Inflammatory macrophage treated with lipopolysaccharide for 4 hours (primary cell): Measurements from ENCODE around the gene RASD1.
"Not testable (repeated sequence)": the region's sequence is repeated elsewhere in the genome, so short reads cannot be mapped to it uniquely, and the experiment has no call there.

Experiments
- DNase-seq: peaks from one replicate; pipeline ENCODE4 v3.0.0-alpha.2; 2020

Gene RASD1

GRCh38 chr17:17495536-17496188 lies 533 bp downstream of the RASD1 start:
- DNase-seq: no peak

DNA sequence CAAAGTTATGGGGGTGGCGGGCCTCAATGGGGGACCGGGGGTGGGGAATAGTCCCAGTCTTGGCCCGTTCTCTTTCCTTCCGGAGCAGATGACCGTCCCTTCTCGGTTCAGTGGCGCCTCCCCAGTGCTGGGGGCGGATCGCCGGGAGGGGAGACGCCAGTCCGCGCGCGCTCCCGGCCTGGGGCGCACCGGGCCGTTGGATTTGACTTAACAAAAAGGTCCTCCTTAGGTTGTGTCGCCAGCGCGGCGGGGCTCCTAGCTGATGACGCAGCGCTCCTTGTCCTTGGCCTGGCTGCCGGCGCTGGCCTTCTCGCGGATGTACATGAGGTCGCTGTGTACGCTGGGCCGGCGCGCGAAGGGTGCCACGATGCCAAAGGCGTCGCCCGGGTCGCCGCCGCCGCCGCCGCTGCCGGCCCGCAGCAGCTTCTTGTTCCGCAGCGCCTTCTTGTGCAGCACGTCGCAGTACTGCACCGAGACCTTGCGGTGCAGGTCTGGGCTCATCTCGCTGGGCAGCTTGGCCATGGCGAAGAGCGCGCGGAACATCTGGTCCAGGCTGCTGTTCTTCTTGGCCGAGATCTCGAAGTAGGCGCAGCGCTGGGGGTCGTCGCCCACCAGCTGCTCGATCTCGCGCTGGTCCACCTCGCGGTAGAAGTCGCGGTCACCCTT lies 1.2 kb downstream of the RASD1 start:
- peak; percentile 37 for DNase-seq

DNA sequence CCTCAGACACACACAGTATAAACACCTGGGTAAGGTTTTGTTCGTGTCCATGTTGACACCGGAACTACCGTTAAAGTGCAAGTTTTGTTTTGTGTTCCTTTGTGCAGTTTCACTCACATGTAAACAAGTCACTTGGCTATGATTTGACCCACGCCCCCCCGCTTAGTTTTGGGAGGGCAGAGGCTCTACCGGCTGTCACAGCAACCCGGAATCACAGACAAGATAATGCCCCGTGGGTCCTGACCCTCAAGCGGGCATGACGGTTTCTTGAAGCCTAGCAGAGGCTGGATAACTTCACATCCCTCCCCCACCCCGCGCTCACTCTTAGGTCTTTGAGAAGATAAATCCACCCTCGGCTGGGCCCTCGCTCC lies 1.7 kb downstream of the RASD1 start:
- no peak for DNase-seq

GRCh38 chr17:17493986-17494466 lies 2.2 kb downstream of the RASD1 start:
- DNase-seq: no peak

DNA sequence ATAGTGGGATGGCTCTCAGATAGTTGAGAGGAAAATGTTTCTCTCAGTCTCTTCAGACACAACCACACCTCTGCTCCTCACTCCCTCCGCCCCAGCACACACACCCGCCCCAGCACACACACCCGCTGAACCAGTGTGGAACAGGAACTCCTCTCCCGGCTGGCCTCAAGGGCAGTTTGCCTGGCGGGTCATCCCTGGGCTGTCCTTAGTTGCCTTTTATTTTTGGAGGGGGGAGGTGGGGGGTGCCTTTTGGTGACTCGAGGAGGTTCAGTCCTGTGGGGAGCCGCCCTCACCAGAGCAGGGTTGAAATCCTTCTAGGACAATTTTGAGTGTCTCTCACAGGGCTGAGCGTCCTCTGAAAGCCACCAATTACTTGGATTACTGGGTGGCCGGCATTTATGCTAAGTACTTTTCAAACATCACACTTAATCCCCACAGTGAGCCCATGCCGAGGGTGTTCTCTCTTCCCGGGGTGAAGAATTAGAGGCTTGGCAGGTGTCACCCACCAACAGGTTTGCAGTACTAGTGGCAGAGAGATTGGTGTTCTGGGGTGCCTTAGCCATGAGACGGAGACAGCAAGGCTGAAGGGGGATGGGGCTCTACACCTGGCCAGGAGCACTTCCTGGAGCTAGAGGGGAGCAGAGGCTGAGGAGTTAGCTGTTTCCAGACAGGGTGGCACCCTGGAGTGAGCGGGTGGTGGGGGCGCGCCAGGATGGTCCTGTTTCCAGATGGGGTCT lies 2.8 kb downstream of the RASD1 start:
- no peak for DNase-seq

GRCh38 chr17:17492571-17492970 lies 3.6 kb downstream of the RASD1 start:
- no peak for DNase-seq

DNA sequence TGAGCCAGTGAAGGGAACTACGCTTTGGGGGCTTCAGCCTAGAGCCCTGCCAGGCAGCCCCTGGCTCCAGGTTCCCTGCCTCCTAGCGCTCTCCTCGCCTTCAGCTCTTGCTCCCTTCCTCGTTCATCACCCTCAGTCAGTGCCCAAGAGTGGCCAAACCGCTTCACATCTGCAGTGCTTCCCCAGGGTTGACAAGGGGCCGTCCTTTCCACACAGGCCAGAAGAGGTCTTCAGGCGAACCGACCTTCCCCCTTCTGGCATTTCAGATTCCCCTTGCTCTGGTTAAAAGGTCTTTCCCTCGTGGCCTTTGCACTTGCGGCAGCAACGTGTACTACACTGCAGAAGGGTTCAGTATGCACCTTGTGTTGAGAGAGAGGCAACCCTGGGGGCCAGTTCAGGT lies 4.1 kb downstream of the RASD1 start:
- DNase-seq: no peak

DNA sequence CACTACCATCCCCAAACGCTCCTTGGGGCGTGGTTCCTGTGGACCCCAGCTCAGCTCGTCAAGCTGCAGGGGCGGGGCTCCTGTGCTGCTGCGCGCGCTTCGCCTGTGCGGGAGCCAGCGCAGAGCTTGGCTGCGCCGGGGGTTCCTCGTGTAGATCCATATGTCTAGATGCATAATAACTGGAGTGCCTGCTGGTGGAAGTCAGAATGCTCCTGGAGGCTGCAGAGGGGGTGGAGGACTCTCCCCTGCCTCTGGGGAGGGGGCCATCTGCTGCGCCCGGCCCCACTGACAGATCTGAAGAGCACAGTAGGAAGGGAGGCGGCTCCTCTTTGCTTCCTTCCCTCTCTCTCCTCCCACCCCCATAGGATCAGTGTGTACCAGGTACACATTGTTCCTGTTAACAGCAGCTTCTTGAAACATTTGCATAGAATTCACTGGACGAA lies 4.6 kb downstream of the RASD1 start:
- no peak for DNase-seq

GRCh38 chr17:17491031-17491471 lies 5.1 kb downstream of the RASD1 start:
- DNase-seq: no peak

DNA sequence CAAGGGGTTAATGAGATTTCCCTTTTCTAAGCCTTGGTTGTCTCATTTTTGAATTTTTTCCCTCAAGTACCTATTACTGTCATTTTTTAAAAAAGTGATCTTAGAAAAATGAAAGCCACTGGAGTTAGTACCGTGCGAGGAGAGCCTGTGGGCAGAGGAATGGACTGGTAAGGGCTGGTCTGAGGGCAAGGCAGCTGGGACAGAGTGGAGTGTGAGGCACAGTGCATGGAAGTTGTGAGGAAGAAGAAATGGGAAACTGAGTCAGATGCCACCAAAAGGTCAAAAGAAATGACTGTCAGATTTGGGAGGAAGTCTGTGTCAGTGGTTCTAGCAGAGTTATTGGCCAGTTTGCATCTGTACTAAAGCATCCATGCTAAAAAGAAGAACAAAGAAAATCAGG lies 8.2 kb downstream of the RASD1 start:
- no peak for DNase-seq

DNA sequence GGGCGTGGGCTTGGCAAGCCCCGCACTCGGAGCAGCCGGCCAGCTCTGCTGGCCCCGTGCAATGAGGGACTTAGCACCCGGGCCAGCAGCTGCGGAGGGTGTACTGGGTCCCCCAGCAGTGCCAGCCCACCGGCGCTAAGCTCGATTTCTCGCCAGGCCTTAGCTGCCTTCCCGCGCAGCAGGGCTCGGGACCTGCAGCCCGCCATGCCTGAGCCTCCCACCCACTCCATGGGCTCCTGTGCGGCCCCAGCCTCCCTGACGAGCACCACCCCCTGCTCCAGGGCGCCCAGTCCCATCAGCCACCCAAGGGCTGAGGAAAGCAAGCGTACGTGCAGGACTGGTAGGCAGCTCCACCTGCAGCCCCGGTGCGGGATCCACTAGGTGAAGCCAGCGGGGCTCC lies 9.8 kb downstream of the RASD1 start:
- DNase-seq: not testable (repeated sequence)

GRCh38 chr17:17485420-17485819 lies 10.8 kb downstream of the RASD1 start:
- DNase-seq: no peak

GRCh38 chr17:17484451-17484899 lies 11.7 kb downstream of the RASD1 start:
- no peak for DNase-seq

GRCh38 chr17:17481860-17482259 lies 14.3 kb downstream of the RASD1 start:
- DNase-seq: no peak

- no peak for DNase-seq
Observed at GRCh38 chr17:17480593-17481148, 15.5 kb downstream of the RASD1 start.

- DNase-seq: no peak
Observed at GRCh38 chr17:17479209-17479608, 17.0 kb downstream of the RASD1 start.

DNA sequence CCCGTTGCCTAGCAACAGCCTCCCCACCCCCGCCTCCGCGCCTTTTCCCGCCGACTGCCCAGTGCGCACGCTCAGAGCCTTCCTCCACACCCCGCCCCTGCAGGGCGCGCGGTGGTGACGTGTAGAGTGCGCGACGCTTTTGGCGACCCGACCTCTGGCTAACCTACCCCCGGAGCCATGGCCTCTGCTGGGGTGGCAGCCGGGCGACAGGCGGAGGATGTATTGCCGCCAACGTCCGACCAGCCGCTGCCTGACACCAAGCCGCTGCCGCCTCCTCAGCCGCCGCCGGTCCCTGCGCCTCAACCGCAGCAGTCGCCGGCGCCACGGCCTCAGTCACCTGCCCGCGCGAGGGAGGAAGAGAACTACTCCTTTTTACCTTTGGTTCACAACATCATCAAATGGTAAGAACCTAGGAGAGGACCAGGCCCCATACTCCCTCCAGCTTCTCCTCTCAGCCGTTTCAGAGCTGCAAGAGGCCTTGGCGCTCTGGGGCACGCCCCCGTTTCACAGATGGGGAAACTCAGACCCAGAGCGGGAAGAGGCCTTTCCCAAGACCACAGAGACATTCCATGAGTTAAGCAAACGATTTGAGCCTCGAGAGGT lies 19.2 kb downstream of the RASD1 start, which contains the start of gene MED9:
MED9 (plus strand) TSS at position 136 of the 603 bp plus-strand sequence; CDS start at position 178, 42 bp downstream.
- DNase-seq: peak; percentile 93

- no peak for DNase-seq
Observed at GRCh38 chr17:17474341-17474740, 21.9 kb downstream of the RASD1 start.

- no peak for DNase-seq
Observed at GRCh38 chr17:17472333-17472920, 23.8 kb downstream of the RASD1 start.

- peak; percentile 17 for DNase-seq
Observed at GRCh38 chr17:17469996-17470395, 26.2 kb downstream of the RASD1 start.

GRCh38 chr17:17469358-17469757 lies 26.8 kb downstream of the RASD1 start:
- no peak for DNase-seq

GRCh38 chr17:17468217-17469010 lies 27.8 kb downstream of the RASD1 start:
- DNase-seq: no peak
